Measurements from ENCODE around the gene PHLPP2.

GRCh38 chr16:71675380-71675779 lies 49.1 kb downstream of the PHLPP2 start:
- TF ChIP-seq ZSCAN29 (IDR thresholded peaks at IDR 0.05) (no peak), POLR2A (IDR thresholded peaks at IDR 0.05; ENCODE audit: low read depth, low read length) (no peak), TCF12 (IDR thresholded peaks at IDR 0.05; ENCODE audit: low read depth, low read length) (no peak), CREM (IDR thresholded peaks at IDR 0.05; ENCODE audit: low read depth) (no peak)
- TF ChIP-seq, protein P1, sequence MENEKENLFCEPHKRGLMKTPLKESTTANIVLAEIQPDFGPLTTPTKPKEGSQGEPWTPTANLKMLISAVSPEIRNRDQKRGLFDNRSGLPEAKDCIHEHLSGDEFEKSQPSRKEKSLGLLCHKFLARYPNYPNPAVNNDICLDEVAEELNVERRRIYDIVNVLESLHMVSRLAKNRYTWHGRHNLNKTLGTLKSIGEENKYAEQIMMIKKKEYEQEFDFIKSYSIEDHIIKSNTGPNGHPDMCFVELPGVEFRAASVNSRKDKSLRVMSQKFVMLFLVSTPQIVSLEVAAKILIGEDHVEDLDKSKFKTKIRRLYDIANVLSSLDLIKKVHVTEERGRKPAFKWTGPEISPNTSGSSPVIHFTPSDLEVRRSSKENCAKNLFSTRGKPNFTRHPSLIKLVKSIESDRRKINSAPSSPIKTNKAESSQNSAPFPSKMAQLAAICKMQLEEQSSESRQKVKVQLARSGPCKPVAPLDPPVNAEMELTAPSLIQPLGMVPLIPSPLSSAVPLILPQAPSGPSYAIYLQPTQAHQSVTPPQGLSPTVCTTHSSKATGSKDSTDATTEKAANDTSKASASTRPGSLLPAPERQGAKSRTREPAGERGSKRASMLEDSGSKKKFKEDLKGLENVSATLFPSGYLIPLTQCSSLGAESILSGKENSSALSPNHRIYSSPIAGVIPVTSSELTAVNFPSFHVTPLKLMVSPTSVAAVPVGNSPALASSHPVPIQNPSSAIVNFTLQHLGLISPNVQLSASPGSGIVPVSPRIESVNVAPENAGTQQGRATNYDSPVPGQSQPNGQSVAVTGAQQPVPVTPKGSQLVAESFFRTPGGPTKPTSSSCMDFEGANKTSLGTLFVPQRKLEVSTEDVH (IDR thresholded peaks at IDR 0.05; ENCODE audit: low read depth, partially characterized antibody), result no peak

All from GM12878 (cell line).